HG03039 (cell line): ENCODE data around the gene TBC1D1.

Experiments used
- ATAC-seq: cut with Tn5 transposase; IDR thresholded peaks from one replicate; pipeline ENCODE4 v1.9.1; 2021; ENCODE audit warnings: mild to moderate bottlenecking, moderate library complexity; ENCODE audit not compliant: unreplicated experiment

TBC1D1 gene

DNA sequence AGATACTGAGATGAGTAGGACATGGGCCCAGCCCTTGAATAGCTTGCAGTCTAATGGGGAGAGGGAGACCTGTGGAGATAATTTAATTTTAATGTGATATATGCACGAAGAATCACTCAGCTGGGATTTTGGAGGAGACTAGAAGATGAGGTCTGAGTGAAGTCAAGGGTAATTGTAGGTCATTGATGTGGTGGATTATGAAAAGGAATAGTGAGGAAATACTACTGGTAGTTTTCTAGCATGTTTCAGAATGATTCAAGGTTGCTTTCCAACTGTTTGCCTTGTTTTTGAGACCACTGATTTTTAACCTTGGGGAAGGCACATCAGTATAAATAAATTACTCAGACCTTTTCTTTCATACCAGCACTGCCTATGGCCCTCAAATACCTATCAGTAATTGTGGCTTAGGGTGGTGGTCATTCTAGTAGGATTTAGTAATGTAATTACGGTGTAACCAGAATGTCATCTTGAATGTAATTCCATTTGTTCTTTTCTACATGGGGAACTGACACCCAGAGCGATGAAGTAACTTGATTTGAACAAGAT is 94.9 kb downstream of the TBC1D1 start:
- no peak for ATAC-seq

- ATAC-seq: no peak
These were observed 97.8 kb downstream of the TBC1D1 start for GRCh38 chr4:37988670-37989069.

GRCh38 chr4:37989398-37990260 is 98.7 kb downstream of the TBC1D1 start:
- ATAC-seq: no peak

DNA sequence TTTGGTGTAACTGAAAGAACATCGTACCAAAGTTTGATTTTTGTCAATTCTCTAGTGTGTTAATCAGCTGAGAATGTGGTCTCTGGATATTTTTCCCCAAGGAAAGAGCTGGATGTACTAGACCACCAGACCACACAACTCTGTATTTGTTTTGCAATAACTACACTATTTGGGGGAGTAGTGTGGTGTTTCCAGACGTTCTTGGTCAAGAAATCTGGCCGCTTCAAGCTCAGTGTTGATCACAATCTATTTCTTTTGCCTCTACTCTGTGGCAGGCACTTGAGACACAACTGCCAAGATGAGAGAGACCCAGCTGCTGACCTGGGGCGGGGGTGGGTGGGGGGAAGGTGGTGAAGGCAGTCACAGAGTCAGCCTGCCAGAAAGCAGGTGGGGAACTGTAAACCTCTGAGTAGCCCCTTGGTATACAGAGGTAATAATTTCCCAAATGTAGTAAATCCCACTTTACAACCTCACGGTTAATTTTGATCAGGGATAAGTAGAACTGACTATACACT is 99.9 kb downstream of the TBC1D1 start:
- ATAC-seq: no peak

GRCh38 chr4:37991623-37992410 is 100.9 kb downstream of the TBC1D1 start:
- no peak for ATAC-seq

- no peak for ATAC-seq
These were observed 102.9 kb downstream of the TBC1D1 start for GRCh38 chr4:37993806-37994205.

- no peak for ATAC-seq
These were observed 103.7 kb downstream of the TBC1D1 start for GRCh38 chr4:37994569-37994968.

DNA sequence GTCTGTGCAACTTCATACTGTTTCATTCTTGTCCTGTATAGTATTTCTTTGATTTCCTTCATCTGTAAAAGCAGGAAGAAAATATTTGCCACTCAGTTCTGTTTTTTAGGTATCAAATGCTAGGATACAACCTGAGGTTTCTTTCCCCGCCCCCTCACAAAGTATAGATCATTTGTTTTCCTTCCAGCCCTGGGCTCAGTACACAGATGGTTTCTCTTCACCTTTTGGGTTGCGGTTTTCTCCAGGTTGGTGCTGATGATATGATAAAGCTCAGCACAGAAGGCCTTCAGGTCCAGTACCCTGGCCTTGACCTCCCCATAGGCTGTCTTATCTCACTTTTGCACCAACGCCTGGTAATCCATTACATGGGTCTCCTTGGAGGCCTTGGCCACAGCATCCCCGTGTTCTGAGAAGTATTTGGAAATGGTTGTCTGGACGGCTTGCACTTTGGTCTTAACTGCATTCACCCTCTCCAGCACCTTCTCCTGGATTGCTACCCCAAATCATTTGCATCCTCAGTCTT is 104.5 kb downstream of the TBC1D1 start:
- ATAC-seq: no peak

GRCh38 chr4:37995981-37996775 is 105.3 kb downstream of the TBC1D1 start:
- ATAC-seq: no peak

DNA sequence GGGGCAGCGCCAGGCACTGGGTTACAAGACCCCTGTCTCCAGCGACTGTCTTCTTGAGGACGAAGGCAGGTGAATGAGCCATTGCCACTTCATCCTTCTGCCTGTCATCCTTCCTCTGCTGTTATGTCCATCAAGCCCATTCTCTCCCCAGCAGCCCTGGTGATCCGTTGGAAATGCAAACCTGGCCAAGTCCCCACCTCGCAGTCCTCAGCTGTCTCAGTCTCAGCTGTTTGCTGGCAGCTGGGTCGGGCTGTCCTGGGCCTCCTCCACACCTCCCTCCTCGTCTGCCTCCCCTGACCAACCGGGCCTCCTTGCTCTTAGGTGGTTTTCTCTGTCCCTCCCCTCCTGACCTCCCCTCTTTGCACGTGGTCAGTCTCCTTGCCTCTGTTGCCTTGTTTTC is 107.3 kb downstream of the TBC1D1 start:
- no peak for ATAC-seq

DNA sequence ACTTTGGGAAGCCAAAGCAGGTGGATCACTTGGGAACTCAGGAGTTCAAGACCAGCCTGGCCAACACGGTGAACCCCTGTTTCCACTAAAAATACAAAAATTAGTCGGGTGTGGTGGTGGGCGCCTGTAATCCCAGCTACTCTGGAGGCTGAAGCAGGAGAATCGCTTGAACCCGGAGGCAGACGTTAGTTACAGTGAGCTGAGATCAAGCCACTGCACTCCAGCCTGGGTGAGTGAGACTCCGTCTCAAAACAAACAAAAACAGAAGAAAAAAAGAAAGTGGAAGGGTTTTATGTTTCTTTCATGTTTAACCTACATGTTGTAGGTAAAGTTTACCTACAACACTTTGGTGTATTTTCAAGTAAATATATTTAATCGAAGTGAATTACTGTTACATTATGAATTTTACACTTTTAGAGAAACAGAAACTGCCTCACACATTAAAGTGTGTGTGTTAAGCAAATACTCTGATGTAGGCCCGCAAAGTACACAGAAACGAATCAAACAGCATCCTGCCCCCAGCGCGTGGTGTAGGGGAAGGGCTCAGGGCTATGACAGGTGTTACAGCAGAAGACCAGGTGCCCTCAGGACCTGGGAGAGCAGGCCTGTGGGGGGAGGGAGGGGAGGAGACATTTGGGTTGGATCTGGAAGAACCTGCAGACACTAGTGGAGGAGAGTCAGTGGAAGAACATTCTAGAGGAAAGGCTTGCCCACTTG is 108.3 kb downstream of the TBC1D1 start:
- ATAC-seq: no peak

- no peak for ATAC-seq
These were observed 109.1 kb downstream of the TBC1D1 start for GRCh38 chr4:37999965-38000364.

GRCh38 chr4:38001927-38002326 is 111.0 kb downstream of the TBC1D1 start:
- ATAC-seq: no peak

DNA sequence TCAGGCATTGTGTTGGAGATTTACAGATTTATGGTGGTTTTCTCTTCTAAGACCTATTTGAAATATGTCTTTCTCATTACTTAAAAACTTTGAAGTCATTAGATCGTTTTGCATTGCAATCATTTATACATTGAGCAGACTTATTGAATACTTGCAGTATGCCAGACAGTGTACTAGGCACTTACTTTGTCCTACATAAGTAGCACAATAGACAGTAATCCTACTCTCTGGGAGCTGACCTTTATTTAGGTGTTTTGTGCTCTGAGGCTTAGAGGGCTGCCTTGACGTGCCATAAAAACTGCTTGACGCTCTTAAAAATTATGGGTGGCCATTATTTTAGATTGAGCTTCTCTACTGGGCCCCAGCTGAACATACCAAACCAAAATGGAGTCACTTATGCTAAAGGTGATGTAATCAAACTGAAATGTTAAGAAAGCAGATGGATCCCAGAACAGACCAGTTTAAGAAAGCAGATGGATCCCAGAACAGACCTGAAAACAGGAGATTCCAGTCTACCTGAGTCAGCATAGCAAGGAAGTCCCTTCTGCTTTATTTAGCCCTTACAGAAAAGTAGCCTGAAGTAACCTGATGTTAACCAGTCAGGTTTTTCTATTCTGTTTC is 111.7 kb downstream of the TBC1D1 start:
- no peak for ATAC-seq

- no peak for ATAC-seq
These were observed 112.2 kb downstream of the TBC1D1 start for GRCh38 chr4:38003102-38003501.

DNA sequence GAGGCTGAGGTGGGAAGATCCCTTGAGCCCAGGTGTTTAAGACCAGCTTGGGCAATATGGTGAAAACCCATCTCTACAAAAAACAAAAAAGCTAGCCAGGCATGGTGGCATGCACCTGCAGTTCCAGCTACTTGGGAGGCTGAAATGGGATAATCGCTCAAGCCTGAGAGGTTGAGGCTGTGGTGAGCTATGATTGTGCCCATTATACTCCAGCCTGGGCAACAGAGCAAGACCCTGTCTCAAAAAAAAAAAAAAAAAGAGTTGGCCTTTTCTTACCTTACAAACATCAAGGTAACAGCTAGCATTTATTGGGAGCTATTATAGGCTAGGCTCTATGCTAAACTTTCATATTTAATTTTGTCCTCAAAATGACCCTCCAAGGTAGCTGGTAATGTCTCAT is 112.7 kb downstream of the TBC1D1 start:
- ATAC-seq: no peak

DNA sequence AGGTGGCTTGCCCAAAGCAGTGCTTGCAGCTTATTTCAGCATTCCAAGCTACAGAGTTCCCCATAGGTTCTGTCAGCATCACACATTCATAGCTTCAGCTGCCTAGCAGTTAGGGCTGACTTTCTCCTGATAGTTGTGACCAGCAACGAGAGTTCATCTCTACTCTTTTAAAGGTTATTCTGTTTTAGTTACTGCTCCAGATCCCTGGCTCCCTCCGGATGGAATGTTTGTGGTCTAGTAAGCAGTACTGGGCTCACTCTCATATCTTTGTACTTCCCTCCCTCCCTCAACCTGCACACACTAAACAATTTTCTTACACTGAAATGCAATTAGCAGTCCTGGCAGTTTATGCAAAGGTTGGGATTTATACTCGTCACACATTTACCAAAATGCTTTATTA is 113.2 kb downstream of the TBC1D1 start:
- ATAC-seq: no peak

GRCh38 chr4:38004887-38005286 is 114.0 kb downstream of the TBC1D1 start:
- ATAC-seq: no peak

DNA sequence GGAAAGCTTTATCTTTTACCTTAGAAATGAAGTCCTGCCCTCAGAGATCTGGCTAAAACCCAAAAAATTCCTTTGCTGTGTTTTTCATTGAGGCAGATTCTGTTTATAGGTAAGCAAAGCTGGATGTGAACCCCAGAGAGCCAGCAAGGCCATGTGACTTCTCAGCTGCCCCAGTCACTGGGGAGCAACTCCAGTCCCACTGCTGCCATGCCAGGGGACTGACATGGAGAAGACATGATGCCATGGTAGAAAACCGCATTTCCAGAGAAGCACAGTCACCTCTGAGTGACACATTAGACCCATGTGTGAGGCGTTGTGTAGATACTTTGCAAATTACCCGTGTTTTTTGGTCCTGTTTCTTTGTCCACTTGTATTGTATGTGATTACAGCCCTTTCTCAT is 114.8 kb downstream of the TBC1D1 start:
- no peak for ATAC-seq

GRCh38 chr4:38007645-38008044 is 116.8 kb downstream of the TBC1D1 start:
- ATAC-seq: no peak
